ENCODE data around the gene HOXD8. TPM values are rescaled to one million over a fixed set of nuclear protein-coding genes. Genes with fewer than 3 reads are reported as not detected.

The HOXD8 gene
- total and polyA plus RNA-seq, 4 donors = 0.34 to 1.6 (median 1.0) TPM

DNA sequence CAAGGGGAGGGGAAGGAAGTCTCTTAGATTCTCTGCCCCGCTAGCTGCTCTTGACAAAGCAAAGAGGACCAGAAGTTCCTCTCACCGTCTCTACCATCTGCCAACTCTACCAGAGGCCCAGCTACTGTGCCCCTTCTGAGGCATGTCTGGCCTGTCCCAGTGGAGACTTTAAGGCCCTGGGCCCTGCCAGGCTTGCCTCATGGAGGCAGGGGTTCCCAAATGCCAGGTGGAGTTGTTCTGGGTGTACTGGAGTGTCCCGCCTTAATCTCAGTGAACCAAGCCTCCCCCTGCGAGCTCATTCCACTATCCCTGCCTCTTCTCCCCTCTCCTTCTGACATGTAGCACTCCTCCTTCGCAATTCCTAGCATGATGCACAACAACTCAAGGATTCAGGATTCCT lies 27.7 kb upstream of the HOXD8 start:
- DNase-seq (no peak), ATAC-seq (ENCODE audit: insufficient read depth, low FRiP score) (no peak)
- TF ChIP-seq, protein P1, sequence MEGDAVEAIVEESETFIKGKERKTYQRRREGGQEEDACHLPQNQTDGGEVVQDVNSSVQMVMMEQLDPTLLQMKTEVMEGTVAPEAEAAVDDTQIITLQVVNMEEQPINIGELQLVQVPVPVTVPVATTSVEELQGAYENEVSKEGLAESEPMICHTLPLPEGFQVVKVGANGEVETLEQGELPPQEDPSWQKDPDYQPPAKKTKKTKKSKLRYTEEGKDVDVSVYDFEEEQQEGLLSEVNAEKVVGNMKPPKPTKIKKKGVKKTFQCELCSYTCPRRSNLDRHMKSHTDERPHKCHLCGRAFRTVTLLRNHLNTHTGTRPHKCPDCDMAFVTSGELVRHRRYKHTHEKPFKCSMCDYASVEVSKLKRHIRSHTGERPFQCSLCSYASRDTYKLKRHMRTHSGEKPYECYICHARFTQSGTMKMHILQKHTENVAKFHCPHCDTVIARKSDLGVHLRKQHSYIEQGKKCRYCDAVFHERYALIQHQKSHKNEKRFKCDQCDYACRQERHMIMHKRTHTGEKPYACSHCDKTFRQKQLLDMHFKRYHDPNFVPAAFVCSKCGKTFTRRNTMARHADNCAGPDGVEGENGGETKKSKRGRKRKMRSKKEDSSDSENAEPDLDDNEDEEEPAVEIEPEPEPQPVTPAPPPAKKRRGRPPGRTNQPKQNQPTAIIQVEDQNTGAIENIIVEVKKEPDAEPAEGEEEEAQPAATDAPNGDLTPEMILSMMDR (IDR thresholded peaks at IDR 0.05; ENCODE audit: control extremely low read depth, extremely low read depth) = no peak
- H3K4me3 ChIP-seq = no peak overlapping the region
- H3K36me3 ChIP-seq (ENCODE audit: control insufficient read depth in 4 of 4, insufficient read depth in 4 of 4, low read length in 4 of 4) = no peaks in the 10 kb centered on the region
- peaks cover 0 to 9% (median 0%) of the 10 kb centered on the region in 4 donors for H3K9me3 ChIP-seq (ENCODE audit: control insufficient read depth in 4 of 4, insufficient read depth in 3 of 4, low read length in 3 of 4)
- peaks cover 44 to 97% (median 89%) of the 10 kb centered on the region in 3 donors for H3K27me3 ChIP-seq (ENCODE audit: control insufficient read depth in 3 of 3, insufficient read depth in 3 of 3, low read length in 2 of 3)
- H3K27ac ChIP-seq (ENCODE audit: low read depth in 1 of 2, low read length in 1 of 2) = no peak overlapping the region
- H3K4me1 ChIP-seq (ENCODE audit: control insufficient read depth in 5 of 5, insufficient read depth in 5 of 5, low read length in 5 of 5) = peaks cover 0 to 15% (median 10%) of the 10 kb centered on the region in 5 donors
- no peak overlapping the region for H3K9ac ChIP-seq (ENCODE audit: insufficient read depth in 1 of 2, low read length in 2 of 2)
- WGBS, 2 donors = 27 to 33% methylated on average over 5 of the region's 5 CpGs

GRCh38 chr2:176102309-176102866 lies 27.1 kb upstream of the HOXD8 start:
- Histone ChIP-seq H3K9me3 (ENCODE audit: control insufficient read depth in 4 of 4, insufficient read depth in 3 of 4, low read length in 3 of 4) (peaks cover 0 to 13% (median 0%) of the 10 kb centered on the region in 4 donors), H3K9ac (ENCODE audit: insufficient read depth in 1 of 2, low read length in 2 of 2) (no peak overlapping the region), H3K27me3 (ENCODE audit: control insufficient read depth in 3 of 3, insufficient read depth in 3 of 3, low read length in 2 of 3) (peaks cover 50 to 97% (median 90%) of the 10 kb centered on the region in 3 donors), H3K27ac (ENCODE audit: low read depth in 1 of 2, low read length in 1 of 2) (no peak overlapping the region), H3K4me1 (ENCODE audit: control insufficient read depth in 5 of 5, insufficient read depth in 5 of 5, low read length in 5 of 5) (peaks cover 0 to 15% (median 8%) of the 10 kb centered on the region in 5 donors), H3K4me3 (no peak overlapping the region), H3K36me3 (ENCODE audit: control insufficient read depth in 4 of 4, insufficient read depth in 4 of 4, low read length in 4 of 4) (no peaks in the 10 kb centered on the region)
- TF ChIP-seq, protein P1 (IDR thresholded peaks at IDR 0.05; ENCODE audit: control extremely low read depth, extremely low read depth) = no peak
- no peak for ATAC-seq (ENCODE audit: insufficient read depth, low FRiP score)
- no peak for DNase-seq
- WGBS, 2 donors = 13 to 20% methylated on average over 7 of the region's 7 CpGs

- Histone ChIP-seq H3K36me3 (ENCODE audit: control insufficient read depth in 4 of 4, insufficient read depth in 4 of 4, low read length in 4 of 4) (no peaks in the 10 kb centered on the region), H3K9ac (ENCODE audit: insufficient read depth in 1 of 2, low read length in 2 of 2) (no peak overlapping the region), H3K27ac (ENCODE audit: low read depth in 1 of 2, low read length in 1 of 2) (no peak overlapping the region), H3K4me1 (ENCODE audit: control insufficient read depth in 5 of 5, insufficient read depth in 5 of 5, low read length in 5 of 5) (peaks cover 0 to 17% (median 4%) of the 10 kb centered on the region in 5 donors), H3K4me3 (no peak overlapping the region), H3K9me3 (ENCODE audit: control insufficient read depth in 4 of 4, insufficient read depth in 3 of 4, low read length in 3 of 4) (peaks cover 0 to 12% (median 0%) of the 10 kb centered on the region in 4 donors), H3K27me3 (ENCODE audit: control insufficient read depth in 3 of 3, insufficient read depth in 3 of 3, low read length in 2 of 3) (peaks cover 51 to 93% (median 85%) of the 10 kb centered on the region in 3 donors)
- TF ChIP-seq, protein P1 (IDR thresholded peaks at IDR 0.05; ENCODE audit: control extremely low read depth, extremely low read depth) = no peak
- DNase-seq = no peak
- WGBS, 2 donors = 22 to 25% methylated on average over 7 of the region's 7 CpGs
- no peak for ATAC-seq (ENCODE audit: insufficient read depth, low FRiP score)
These were observed 26.3 kb upstream of the HOXD8 start for GRCh38 chr2:176103194-176103593.

All from lung (tissue), 12 donors.